ENCODE measurements around the gene KIDINS220.

DNA sequence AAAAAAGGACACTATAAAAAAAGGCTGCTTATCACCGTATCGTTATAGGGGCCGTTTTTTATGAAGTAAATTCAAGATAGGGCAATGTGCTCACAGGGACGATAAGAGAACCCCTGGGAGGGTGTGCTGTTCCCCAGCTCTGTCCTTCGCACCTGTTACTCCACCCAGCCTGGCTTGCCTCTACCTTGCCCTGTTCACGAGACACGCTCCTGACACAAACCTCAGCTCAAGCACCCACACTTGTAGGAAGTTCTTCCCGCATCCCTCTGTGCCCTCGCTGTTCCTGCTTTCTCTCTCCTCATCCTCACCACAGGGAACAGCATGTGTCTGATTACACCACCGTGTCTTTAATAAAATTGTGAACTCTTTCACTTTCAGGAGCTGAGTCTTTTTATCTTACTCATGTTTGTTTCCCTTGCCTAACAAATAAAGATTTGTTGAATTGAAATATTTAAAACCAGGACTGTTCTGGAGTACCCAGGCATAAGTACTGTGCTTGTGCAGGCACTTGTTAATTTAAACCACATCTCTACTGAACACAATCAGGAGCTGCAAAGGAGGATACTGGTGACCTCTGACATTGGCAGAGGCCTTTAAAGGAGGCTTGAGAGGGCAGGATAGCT lies 26.0 kb upstream of the KIDINS220 start:
- TF ChIP-seq, protein P1, sequence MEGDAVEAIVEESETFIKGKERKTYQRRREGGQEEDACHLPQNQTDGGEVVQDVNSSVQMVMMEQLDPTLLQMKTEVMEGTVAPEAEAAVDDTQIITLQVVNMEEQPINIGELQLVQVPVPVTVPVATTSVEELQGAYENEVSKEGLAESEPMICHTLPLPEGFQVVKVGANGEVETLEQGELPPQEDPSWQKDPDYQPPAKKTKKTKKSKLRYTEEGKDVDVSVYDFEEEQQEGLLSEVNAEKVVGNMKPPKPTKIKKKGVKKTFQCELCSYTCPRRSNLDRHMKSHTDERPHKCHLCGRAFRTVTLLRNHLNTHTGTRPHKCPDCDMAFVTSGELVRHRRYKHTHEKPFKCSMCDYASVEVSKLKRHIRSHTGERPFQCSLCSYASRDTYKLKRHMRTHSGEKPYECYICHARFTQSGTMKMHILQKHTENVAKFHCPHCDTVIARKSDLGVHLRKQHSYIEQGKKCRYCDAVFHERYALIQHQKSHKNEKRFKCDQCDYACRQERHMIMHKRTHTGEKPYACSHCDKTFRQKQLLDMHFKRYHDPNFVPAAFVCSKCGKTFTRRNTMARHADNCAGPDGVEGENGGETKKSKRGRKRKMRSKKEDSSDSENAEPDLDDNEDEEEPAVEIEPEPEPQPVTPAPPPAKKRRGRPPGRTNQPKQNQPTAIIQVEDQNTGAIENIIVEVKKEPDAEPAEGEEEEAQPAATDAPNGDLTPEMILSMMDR (conservative IDR thresholded peaks at IDR 0.05; ENCODE audit: low read depth in 2 of 2), result no peak
- TF ChIP-seq POLR2AphosphoS5 (IDR thresholded peaks at IDR 0.05; ENCODE audit: low read depth) (no peak), EZH2 (IDR thresholded peaks at IDR 0.05; ENCODE audit: low read depth, unreplicated experiment) (no peak), EZH2phosphoT487 (IDR thresholded peaks at IDR 0.05; ENCODE audit: unreplicated experiment) (no peak), CREB1 (CRISPR knock-in tag; IDR thresholded peaks at IDR 0.05; ENCODE audit: low read depth) (no peak), JUNB (IDR thresholded peaks at IDR 0.05; ENCODE audit: unreplicated experiment) (no peak), ZNF331 (CRISPR knock-in tag; IDR thresholded peaks at IDR 0.05; ENCODE audit: low read depth) (no peak), ZNF114 (CRISPR knock-in tag; IDR thresholded peaks at IDR 0.05) (no peak), NANOG (IDR thresholded peaks at IDR 0.05; ENCODE audit: borderline replicate concordance) (no peak)
- TF ChIP-seq, protein P2, sequence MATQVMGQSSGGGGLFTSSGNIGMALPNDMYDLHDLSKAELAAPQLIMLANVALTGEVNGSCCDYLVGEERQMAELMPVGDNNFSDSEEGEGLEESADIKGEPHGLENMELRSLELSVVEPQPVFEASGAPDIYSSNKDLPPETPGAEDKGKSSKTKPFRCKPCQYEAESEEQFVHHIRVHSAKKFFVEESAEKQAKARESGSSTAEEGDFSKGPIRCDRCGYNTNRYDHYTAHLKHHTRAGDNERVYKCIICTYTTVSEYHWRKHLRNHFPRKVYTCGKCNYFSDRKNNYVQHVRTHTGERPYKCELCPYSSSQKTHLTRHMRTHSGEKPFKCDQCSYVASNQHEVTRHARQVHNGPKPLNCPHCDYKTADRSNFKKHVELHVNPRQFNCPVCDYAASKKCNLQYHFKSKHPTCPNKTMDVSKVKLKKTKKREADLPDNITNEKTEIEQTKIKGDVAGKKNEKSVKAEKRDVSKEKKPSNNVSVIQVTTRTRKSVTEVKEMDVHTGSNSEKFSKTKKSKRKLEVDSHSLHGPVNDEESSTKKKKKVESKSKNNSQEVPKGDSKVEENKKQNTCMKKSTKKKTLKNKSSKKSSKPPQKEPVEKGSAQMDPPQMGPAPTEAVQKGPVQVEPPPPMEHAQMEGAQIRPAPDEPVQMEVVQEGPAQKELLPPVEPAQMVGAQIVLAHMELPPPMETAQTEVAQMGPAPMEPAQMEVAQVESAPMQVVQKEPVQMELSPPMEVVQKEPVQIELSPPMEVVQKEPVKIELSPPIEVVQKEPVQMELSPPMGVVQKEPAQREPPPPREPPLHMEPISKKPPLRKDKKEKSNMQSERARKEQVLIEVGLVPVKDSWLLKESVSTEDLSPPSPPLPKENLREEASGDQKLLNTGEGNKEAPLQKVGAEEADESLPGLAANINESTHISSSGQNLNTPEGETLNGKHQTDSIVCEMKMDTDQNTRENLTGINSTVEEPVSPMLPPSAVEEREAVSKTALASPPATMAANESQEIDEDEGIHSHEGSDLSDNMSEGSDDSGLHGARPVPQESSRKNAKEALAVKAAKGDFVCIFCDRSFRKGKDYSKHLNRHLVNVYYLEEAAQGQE (IDR thresholded peaks at IDR 0.05; ENCODE audit: unreplicated experiment), result no peak
- TF ChIP-seq, protein P3, sequence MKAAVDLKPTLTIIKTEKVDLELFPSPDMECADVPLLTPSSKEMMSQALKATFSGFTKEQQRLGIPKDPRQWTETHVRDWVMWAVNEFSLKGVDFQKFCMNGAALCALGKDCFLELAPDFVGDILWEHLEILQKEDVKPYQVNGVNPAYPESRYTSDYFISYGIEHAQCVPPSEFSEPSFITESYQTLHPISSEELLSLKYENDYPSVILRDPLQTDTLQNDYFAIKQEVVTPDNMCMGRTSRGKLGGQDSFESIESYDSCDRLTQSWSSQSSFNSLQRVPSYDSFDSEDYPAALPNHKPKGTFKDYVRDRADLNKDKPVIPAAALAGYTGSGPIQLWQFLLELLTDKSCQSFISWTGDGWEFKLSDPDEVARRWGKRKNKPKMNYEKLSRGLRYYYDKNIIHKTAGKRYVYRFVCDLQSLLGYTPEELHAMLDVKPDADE (IDR thresholded peaks at IDR 0.05), result no peak

Measured in GM23338 (cell line).